DOHH2 (cell line): ENCODE results near the gene HCK.

Experiments used
- H3F3A ChIP-seq: fragments of 200-600 bp; sonication (generic), shearing (Covaris generic); 2 replicates; pipeline ENCODE4 v1.6.0; 2016; ENCODE audit warnings: antibody characterized with exemption, mild to moderate bottlenecking; ENCODE audit not compliant: control insufficient read depth, insufficient read depth
- H3K27ac ChIP-seq: fragments of 200-600 bp; sonication (generic); 2 replicates; pipeline ENCODE4 v1.5.1; 2014; ENCODE audit warnings: low read depth, mild to moderate bottlenecking, low read length, moderate library complexity
- H3K27me3 ChIP-seq: fragments of 200-600 bp; sonication (generic); 2 replicates; pipeline ENCODE4 v1.6.1; 2014; ENCODE audit warnings: mild to moderate bottlenecking, low read length, mixed read lengths; ENCODE audit not compliant: control insufficient read depth
- H3K36me3 ChIP-seq: fragments of 200-600 bp; sonication (generic); 2 replicates; pipeline ENCODE4 v1.6.1; 2014; ENCODE audit warnings: mild to moderate bottlenecking, low read length, moderate library complexity, mixed read lengths; ENCODE audit not compliant: control insufficient read depth
- H3K4me1 ChIP-seq: fragments of 200-600 bp; sonication (generic); 2 replicates; pipeline ENCODE4 v1.6.1; 2014; ENCODE audit warnings: mild to moderate bottlenecking, low read length, mixed read lengths; ENCODE audit not compliant: control insufficient read depth
- H3K4me2 ChIP-seq: fragments of 200-600 bp; sonication (generic); 2 replicates; pipeline ENCODE4 v1.6.0; 2014; ENCODE audit warnings: mild to moderate bottlenecking, low read length, moderate library complexity
- H3K4me3 ChIP-seq: fragments of 200-600 bp; sonication (generic); 2 replicates; pipeline ENCODE4 v1.5.1; 2014; ENCODE audit warnings: mild to moderate bottlenecking, low read length, mixed read lengths
- H3K79me2 ChIP-seq: fragments of 200-600 bp; sonication (generic); 2 replicates; pipeline ENCODE4 v1.6.1; 2014; ENCODE audit warnings: mild to moderate bottlenecking, low read length, mixed read lengths; ENCODE audit not compliant: control insufficient read depth
- H3K9me2 ChIP-seq: fragments of 200-600 bp; sonication (generic); replicated peaks from 2 replicates; pipeline ENCODE4 v1.6.1; 2014; ENCODE audit warnings: mild to moderate bottlenecking, low read length, mixed read lengths; ENCODE audit not compliant: control insufficient read depth
- H3K9me3 ChIP-seq: fragments of 200-600 bp; sonication (generic); 2 replicates; pipeline ENCODE4 v1.6.1; 2014; ENCODE audit warnings: antibody characterized with exemption, low read length, mixed read lengths; ENCODE audit not compliant: control insufficient read depth, insufficient read depth
- H4K20me1 ChIP-seq: fragments of 200-600 bp; sonication (generic); 2 replicates; pipeline ENCODE4 v1.6.0; 2014; ENCODE audit warnings: low read depth, mild to moderate bottlenecking, antibody characterized with exemption, low read length, moderate library complexity; ENCODE audit not compliant: control insufficient read depth, insufficient read depth
- EZH2phosphoT487 ChIP-seq: fragments of 200-600 bp; sonication (generic); IDR thresholded peaks from 2 replicates; pipeline ENCODE4 v1.6.1; 2017; ENCODE audit warnings: borderline replicate concordance, mild to moderate bottlenecking, antibody characterized with exemption, low read length, moderate library complexity, mixed read lengths
- TF ChIP-seq, protein P1 (sequence below): fragments of 200-600 bp; sonication (generic); IDR thresholded peaks from one replicate; pipeline ENCODE4 v1.5.1; 2014; ENCODE audit warnings: antibody characterized with exemption, mild to moderate bottlenecking, low read depth, low read length; ENCODE audit not compliant: poor library complexity, severe bottlenecking

The HCK gene

GRCh38 chr20:32006841-32007786 is 44.9 kb upstream of the HCK start:
- Histone ChIP-seq H3K27me3 (no peaks in the 10 kb centered on the region), H3K9me2 (no peaks in the 10 kb centered on the region), H3K27ac (no peak overlapping the region), H3K4me3 (no peak overlapping the region), H3K4me2 (no peak overlapping the region), H3K36me3 (no peaks in the 10 kb centered on the region), H3K79me2 (no peaks in the 10 kb centered on the region), H3K4me1 (peaks cover 7% of the 10 kb centered on the region), H3K9me3 (no peaks in the 10 kb centered on the region), H4K20me1 (no peaks in the 10 kb centered on the region), H3F3A (no peaks in the 10 kb centered on the region)
- TF ChIP-seq, protein P1, sequence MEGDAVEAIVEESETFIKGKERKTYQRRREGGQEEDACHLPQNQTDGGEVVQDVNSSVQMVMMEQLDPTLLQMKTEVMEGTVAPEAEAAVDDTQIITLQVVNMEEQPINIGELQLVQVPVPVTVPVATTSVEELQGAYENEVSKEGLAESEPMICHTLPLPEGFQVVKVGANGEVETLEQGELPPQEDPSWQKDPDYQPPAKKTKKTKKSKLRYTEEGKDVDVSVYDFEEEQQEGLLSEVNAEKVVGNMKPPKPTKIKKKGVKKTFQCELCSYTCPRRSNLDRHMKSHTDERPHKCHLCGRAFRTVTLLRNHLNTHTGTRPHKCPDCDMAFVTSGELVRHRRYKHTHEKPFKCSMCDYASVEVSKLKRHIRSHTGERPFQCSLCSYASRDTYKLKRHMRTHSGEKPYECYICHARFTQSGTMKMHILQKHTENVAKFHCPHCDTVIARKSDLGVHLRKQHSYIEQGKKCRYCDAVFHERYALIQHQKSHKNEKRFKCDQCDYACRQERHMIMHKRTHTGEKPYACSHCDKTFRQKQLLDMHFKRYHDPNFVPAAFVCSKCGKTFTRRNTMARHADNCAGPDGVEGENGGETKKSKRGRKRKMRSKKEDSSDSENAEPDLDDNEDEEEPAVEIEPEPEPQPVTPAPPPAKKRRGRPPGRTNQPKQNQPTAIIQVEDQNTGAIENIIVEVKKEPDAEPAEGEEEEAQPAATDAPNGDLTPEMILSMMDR: no peak
- TF ChIP-seq EZH2phosphoT487: no peak

DNA sequence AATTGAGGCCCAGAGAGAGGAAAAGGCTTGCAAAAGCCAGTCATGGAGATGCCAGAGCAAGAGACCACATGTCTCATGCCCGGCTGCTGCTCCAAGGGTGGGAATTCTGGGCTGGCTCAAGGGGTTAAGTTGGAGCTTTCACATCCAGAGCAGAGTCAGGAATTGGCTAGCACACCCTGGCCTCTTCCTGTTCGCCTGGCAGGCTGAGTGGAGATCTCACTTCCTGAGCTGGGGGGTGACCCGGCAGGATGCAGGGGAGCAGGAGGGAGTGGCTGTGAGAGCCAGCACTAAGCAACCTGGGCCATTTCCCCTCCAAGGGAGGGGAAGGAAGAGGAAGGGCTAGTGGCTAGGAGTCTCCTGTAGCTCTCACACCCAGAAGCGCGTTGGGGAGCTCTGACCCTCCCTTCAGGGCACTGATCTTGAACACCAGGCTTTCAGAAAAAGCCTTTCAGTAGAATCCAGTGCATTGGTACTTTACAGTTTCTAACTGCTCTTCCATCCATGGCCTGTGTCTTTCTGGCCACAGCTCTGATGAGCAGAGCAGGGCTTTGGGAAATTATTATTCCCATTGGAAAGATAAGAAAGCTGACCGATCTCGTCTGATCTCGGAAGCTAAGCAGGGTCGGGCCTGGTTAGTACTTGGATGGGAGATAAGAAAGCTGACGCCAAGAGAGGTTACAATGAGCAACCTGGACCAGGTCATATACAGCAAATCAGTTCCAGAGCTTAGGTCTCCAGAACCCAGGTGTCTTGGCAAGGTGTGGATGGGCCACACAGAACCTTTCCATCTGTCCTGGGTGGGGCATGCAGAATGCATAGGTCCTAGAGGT is 44.0 kb upstream of the HCK start:
- TF ChIP-seq, protein P1: no peak
- no peak for TF ChIP-seq EZH2phosphoT487

DNA sequence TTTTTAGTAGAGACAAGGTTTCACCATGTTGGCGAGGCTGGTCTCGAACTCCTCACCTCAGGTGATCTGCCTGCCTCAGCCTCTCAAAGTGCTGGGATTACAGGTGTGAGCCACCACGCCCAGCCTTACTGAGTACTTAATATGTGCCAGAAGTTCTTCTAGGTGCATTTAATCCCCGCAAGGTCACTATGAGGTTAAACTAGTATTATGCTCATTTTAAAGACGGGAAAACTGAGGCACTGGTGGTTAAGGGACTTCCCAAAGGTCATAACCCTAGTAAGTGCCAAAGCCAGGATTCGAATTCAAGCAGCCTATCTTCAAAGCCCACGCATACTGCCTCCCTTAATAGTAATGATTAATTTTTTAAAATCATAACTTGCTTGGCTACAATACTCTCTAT is 42.5 kb upstream of the HCK start:
- H4K20me1 ChIP-seq: no peaks in the 10 kb centered on the region
- TF ChIP-seq EZH2phosphoT487: no peak
- TF ChIP-seq, protein P1: no peak
- H3K9me3 ChIP-seq: no peaks in the 10 kb centered on the region
- H3K36me3 ChIP-seq: no peaks in the 10 kb centered on the region
- no peak overlapping the region for H3K4me2 ChIP-seq
- no peaks in the 10 kb centered on the region for H3F3A ChIP-seq
- H3K27me3 ChIP-seq: no peaks in the 10 kb centered on the region
- H3K79me2 ChIP-seq: no peaks in the 10 kb centered on the region
- H3K4me3 ChIP-seq: no peak overlapping the region
- no peak overlapping the region for H3K27ac ChIP-seq
- no peaks in the 10 kb centered on the region for H3K9me2 ChIP-seq
- H3K4me1 ChIP-seq: peaks cover 7% of the 10 kb centered on the region

More for the DNA sequence above, 44.0 kb upstream of the HCK start:
- Histone ChIP-seq H4K20me1 (no peaks in the 10 kb centered on the region), H3K4me1 (peaks cover 7% of the 10 kb centered on the region), H3F3A (no peaks in the 10 kb centered on the region), H3K4me2 (no peak overlapping the region), H3K9me3 (no peaks in the 10 kb centered on the region), H3K27me3 (no peaks in the 10 kb centered on the region), H3K9me2 (no peaks in the 10 kb centered on the region), H3K36me3 (no peaks in the 10 kb centered on the region), H3K79me2 (no peaks in the 10 kb centered on the region), H3K27ac (no peak overlapping the region), H3K4me3 (no peak overlapping the region)
